Natural killer cell treated with Interleukin-12 subunit alpha and Interleukin-12 subunit beta and Interleukin-15 and Interleukin-18, amount 100 ng/mL, for 72 hours (primary cell): ENCODE data around the gene EPS8L1. TPM values are rescaled to one million over a fixed set of nuclear protein-coding genes. Genes with fewer than 3 reads are reported as not detected.

Source experiments
- ATAC-seq, 2 donors: fragments of 150-1000 bp; cut with Tn5 transposase in 1 of 2; sonication (Bioruptor Pico), chemical (Tn5 transposase) in 1 of 2; 2 replicates each; pipeline ENCODE4 v1.10.0; 2021
- DNase-seq: peaks from one replicate; pipeline ENCODE4 v3.0.0; 2022; ENCODE audit warnings: low spot score
- H3K27ac Mint-ChIP-seq, 2 donors: 1 replicate in 1 of 2; 2 replicates in 1 of 2; pipeline ENCODE4 v1.8.0; 2022; ENCODE audit warnings: mixed read lengths in 2 of 2, mild to moderate bottlenecking in 1 of 2, moderate library complexity in 1 of 2
- H3K27me3 Mint-ChIP-seq, 2 donors: 1 replicate in 1 of 2; 2 replicates in 1 of 2; pipeline ENCODE4 v1.8.0; 2022; ENCODE audit warnings: mixed read lengths in 2 of 2
- H3K36me3 Mint-ChIP-seq: one replicate; pipeline ENCODE4 v1.8.0; 2022; ENCODE audit warnings: mixed read lengths
- H3K4me1 Mint-ChIP-seq, 2 donors: 1 replicate in 1 of 2; 2 replicates in 1 of 2; pipeline ENCODE4 v1.8.0; 2022; ENCODE audit warnings: low read depth in 2 of 2, mixed read lengths in 2 of 2, mild to moderate bottlenecking in 1 of 2
- H3K4me3 Mint-ChIP-seq: one replicate; pipeline ENCODE4 v1.8.0; 2022; ENCODE audit warnings: mixed read lengths
- H3K9me3 Mint-ChIP-seq: 2 replicates; pipeline ENCODE4 v1.8.0; 2022; ENCODE audit warnings: mixed read lengths
- total RNA-seq, 2 donors: library from RNA; stranded (reverse); gene quantifications; one replicate each; pipeline ENCODE4 v1.2.3, GENCODE V29; 2022

EPS8L1 gene
- total RNA-seq, 2 donors from 2014 or later: 1.3 to 8.7 TPM

DNA sequence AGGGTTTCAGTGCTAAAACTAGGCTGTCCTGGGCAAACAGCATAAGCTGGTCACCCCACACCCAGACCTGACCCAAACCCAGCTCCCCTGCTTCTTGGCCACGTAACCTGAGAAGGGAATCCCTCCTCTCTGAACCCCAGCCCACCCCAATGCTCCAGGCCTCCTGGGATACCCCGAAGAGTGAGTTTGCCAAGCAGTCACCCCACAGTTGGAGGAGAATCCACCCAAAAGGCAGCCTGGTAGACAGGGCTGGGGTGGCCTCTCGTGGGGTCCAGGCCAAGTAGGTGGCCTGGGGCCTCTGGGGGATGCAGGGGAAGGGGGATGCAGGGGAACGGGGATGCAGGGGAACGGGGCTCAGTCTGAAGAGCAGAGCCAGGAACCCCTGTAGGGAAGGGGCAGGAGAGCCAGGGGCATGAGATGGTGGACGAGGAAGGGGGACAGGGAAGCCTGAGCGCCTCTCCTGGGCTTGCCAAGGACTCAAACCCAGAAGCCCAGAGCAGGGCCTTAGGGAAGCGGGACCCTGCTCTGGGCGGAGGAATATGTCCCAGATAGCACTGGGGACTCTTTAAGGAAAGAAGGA, 39.0 kb downstream of the EPS8L1 start:
- H3K4me1 Mint-ChIP-seq: peaks cover 24 to 34% of the 10 kb centered on the region in 2 donors
- ATAC-seq (no peak), DNase-seq (peak; percentile 34)
- no peaks in the 10 kb centered on the region for H3K27me3 Mint-ChIP-seq
- H3K36me3 Mint-ChIP-seq: peaks cover 9% of the 10 kb centered on the region
- H3K4me3 Mint-ChIP-seq: peak overlapping the region; percentile 100
- no peaks in the 10 kb centered on the region for H3K9me3 Mint-ChIP-seq
- H3K27ac Mint-ChIP-seq: no peak overlapping the region

DNA sequence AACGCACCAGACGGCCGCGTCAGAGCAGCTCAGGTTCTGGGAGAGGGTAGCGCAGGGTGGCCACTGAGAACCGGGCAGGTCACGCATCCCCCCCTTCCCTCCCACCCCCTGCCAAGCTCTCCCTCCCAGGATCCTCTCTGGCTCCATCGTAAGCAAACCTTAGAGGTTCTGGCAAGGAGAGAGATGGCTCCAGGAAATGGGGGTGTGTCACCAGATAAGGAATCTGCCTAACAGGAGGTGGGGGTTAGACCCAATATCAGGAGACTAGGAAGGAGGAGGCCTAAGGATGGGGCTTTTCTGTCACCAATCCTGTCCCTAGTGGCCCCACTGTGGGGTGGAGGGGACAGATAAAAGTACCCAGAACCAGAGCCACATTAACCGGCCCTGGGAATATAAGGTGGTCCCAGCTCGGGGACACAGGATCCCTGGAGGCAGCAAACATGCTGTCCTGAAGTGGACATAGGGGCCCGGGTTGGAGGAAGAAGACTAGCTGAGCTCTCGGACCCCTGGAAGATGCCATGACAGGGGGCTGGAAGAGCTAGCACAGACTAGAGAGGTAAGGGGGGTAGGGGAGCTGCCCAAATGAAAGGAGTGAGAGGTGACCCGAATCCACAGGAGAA, 39.9 kb downstream of the EPS8L1 start:
- Mint-ChIP-seq H3K9me3 (no peaks in the 10 kb centered on the region), H3K4me3 (peak overlapping the region; percentile 100), H3K27me3 (no peaks in the 10 kb centered on the region), H3K27ac (peak overlapping the region; percentile 91 to 96), H3K36me3 (peaks cover 9% of the 10 kb centered on the region), H3K4me1 (peaks cover 24 to 35% of the 10 kb centered on the region in 2 donors)
- DNase-seq (peak; percentile 56), ATAC-seq (no peak)

DNA sequence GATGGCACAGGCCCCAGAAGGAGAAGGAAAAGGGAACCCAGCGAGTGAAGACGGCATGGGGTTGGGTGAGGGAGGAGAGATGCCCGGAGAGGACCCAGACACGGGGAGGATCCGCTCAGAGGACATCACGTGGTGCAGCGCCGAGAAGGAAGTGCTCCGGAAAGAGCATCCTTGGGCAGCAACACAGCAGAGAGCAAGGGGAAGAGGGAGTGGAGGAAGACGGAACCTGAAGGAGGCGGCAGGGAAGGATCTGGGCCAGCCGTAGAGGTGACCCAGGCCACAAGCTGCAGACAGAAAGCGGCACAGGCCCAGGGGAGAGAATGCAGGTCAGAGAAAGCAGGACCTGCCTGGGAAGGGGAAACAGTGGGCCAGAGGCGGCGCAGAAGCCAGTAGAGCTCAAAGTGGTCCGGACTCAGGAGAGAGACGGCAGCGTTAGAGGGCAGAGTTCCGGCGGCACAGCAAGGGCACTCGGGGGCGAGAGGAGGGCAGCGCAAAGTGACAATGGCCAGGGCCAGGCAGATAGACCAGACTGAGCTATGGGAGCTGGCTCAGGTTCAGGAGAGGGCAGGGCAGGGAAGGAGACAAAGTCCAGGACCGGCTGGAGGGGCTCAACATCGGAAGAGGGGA, 40.7 kb downstream of the EPS8L1 start:
- Mint-ChIP-seq H3K4me1 (peaks cover 24 to 33% of the 10 kb centered on the region in 2 donors), H3K27ac (peak overlapping the region; percentile 91 to 96), H3K36me3 (peaks cover 9% of the 10 kb centered on the region), H3K9me3 (no peaks in the 10 kb centered on the region), H3K27me3 (no peaks in the 10 kb centered on the region), H3K4me3 (peak overlapping the region; percentile 100)
- peak; percentile 69 for DNase-seq
- peak; percentile 40 to 55 for ATAC-seq

DNA sequence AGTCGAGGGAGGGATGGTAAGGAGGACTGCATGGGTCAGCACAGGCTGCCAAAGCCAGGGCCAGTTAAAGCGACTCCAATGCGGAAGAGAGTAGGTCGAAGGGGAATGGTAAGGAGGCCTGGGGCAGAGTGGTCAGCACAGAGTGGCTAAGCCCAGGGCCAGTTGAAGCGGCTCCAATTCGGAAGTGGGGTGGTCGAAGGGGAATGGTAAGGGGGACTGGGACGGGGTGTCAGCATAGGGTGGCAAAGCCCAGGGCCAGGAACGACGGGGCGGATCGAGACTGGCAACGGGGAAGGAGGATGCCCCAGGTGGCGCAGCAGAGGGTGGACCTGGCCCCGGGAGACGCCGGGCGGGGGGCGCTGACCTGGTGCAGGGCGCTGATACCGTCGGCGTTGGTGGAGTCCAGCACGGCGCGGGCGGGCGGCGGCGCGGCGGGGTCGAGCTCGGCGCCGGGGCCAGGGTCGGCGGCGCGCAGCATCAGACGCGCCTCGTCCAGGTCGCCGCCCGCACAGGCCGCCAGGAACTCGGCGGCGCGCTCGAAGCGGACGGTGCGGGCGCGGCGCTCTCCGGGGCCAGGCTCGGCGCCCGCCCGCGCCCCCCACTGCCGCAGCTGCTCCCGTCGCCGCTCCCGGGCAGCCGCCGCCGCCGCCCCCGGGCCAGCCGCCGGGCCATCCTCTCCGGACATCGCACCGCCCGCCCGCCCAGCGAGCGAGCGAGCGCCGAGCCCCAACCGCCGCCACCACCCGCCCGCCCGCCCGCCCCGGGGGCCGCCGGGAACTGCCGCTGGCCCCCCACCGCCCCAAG, 41.4 kb downstream of the EPS8L1 start, which contains the start of gene PPP1R12C:
Gene PPP1R12C (minus strand): TSS at position 779 of the 804 bp plus-strand sequence. CDS start 94 bp downstream, at position 685.
- Mint-ChIP-seq H3K27ac (peak within 1 kb of the TSS; percentile 91 to 96), H3K9me3 (no peaks in the 10 kb centered on the region), H3K4me3 (peak within 1 kb of the TSS; percentile 100), H3K27me3 (no peaks in the 10 kb centered on the region), H3K36me3 (peaks cover 9% of the 10 kb centered on the region), H3K4me1 (peaks cover 24 to 33% of the 10 kb centered on the region in 2 donors)
- DNase-seq: no peak
- no peak for ATAC-seq

- H3K4me1 Mint-ChIP-seq: peaks cover 24 to 33% of the 10 kb centered on the region in 2 donors
- ATAC-seq: peak; percentile 97 to 99
Measured at GRCh38 chr19:55117663-55118391, 42.2 kb downstream of the EPS8L1 start.

DNA sequence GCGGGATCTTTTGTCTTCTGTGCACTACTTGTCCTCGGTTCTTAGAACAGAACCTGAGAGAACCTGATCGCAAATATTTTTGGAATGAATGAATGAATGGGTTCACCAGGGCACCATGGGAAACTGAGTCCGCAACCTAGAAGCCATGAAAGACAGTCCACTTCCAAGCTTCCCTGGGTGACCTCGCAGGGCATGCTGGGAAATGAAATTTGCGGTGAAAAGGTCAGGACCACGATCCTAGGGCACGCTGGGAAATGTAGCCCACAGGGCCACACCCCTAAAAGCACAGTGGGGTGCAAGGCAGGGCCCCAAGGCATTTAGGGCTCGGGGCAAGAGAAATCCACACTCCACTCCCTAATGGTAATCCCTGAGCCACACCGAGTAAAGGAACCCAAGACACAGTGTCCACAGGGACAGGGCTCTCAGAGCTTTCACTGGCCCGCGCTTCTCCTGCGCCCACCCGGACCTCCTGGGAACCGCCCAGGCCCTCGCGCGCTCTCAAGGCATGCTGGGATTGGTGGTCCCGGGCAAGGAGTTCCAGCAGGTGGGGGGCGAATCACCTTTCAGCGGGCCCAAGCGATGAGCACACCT, 42.8 kb downstream of the EPS8L1 start:
- DNase-seq: peak; percentile 54
- peak overlapping the region; percentile 99 for H3K4me3 Mint-ChIP-seq
- peaks cover 10% of the 10 kb centered on the region in 2 donors for H3K27me3 Mint-ChIP-seq
- no peak for ATAC-seq
- H3K4me1 Mint-ChIP-seq: peaks cover 24 to 33% of the 10 kb centered on the region in 2 donors
- H3K36me3 Mint-ChIP-seq: peaks cover 9% of the 10 kb centered on the region
- H3K27ac Mint-ChIP-seq: peak overlapping the region; percentile 91 to 96
- no peaks in the 10 kb centered on the region for H3K9me3 Mint-ChIP-seq

More at GRCh38 chr19:55117663-55118391, 42.2 kb downstream of the EPS8L1 start:
- peak; percentile 99 for DNase-seq
- Mint-ChIP-seq H3K27me3 (peaks cover 4% of the 10 kb centered on the region in 2 donors), H3K27ac (peak overlapping the region; percentile 91 to 96), H3K36me3 (peaks cover 9% of the 10 kb centered on the region), H3K9me3 (no peaks in the 10 kb centered on the region), H3K4me3 (peak overlapping the region; percentile 99)

- peaks cover 24 to 33% of the 10 kb centered on the region in 2 donors for H3K4me1 Mint-ChIP-seq
- ATAC-seq: no peak
- no peak for DNase-seq
- no peak overlapping the region for H3K27ac Mint-ChIP-seq
- peaks cover 16% of the 10 kb centered on the region in 2 donors for H3K27me3 Mint-ChIP-seq
- peak overlapping the region; percentile 70 for H3K4me3 Mint-ChIP-seq
- H3K36me3 Mint-ChIP-seq: peaks cover 9% of the 10 kb centered on the region
- H3K9me3 Mint-ChIP-seq: no peaks in the 10 kb centered on the region
Measured at GRCh38 chr19:55119053-55119452, 43.4 kb downstream of the EPS8L1 start.

GRCh38 chr19:55131421-55131820, 55.8 kb downstream of the EPS8L1 start:
- Mint-ChIP-seq H3K27ac (no peak overlapping the region), H3K4me3 (no peak overlapping the region), H3K9me3 (no peaks in the 10 kb centered on the region), H3K27me3 (peaks cover 31 to 42% of the 10 kb centered on the region in 2 donors), H3K4me1 (no peaks in the 10 kb centered on the region), H3K36me3 (no peaks in the 10 kb centered on the region)
- peak; percentile 20 for DNase-seq
- ATAC-seq: no peak

DNA sequence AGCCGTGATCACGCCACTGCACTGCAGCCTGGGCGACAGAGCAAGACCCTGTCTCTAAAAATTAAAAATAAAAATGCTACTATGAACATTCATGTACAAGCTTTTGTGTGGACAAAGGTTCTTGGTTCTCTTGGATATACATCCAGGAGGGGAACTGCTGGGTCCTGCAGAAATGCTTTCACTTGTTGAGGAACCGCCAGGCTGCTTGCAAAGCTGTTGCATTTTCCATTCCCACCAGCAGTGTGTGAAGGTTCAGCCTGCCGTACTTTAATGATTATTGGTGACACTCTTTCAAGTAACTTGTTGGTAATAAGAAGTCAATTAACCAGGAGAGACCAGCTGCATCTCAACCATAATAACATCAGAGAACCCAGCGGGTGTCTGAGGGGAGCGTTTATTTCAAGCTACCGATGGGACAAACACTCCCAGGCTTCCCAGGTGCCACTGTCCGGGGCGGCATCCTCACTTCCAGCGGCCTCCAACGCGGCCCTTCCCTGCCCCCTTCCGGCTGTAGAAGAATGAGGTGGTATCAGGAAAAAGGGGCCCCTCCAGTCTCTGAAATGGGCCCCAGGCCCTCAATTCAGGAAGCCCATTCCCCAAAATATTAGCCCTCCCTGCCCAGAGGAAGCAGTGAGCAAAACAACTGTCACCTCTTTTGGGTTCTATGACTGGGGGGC, 56.9 kb downstream of the EPS8L1 start:
- H3K4me1 Mint-ChIP-seq: no peaks in the 10 kb centered on the region
- H3K27ac Mint-ChIP-seq: no peak overlapping the region
- H3K27me3 Mint-ChIP-seq: peaks cover 22 to 31% of the 10 kb centered on the region in 2 donors
- ATAC-seq (no peak), DNase-seq (peak; percentile 60)
- no peak overlapping the region for H3K4me3 Mint-ChIP-seq
- H3K9me3 Mint-ChIP-seq: no peaks in the 10 kb centered on the region
- H3K36me3 Mint-ChIP-seq: no peaks in the 10 kb centered on the region

DNA sequence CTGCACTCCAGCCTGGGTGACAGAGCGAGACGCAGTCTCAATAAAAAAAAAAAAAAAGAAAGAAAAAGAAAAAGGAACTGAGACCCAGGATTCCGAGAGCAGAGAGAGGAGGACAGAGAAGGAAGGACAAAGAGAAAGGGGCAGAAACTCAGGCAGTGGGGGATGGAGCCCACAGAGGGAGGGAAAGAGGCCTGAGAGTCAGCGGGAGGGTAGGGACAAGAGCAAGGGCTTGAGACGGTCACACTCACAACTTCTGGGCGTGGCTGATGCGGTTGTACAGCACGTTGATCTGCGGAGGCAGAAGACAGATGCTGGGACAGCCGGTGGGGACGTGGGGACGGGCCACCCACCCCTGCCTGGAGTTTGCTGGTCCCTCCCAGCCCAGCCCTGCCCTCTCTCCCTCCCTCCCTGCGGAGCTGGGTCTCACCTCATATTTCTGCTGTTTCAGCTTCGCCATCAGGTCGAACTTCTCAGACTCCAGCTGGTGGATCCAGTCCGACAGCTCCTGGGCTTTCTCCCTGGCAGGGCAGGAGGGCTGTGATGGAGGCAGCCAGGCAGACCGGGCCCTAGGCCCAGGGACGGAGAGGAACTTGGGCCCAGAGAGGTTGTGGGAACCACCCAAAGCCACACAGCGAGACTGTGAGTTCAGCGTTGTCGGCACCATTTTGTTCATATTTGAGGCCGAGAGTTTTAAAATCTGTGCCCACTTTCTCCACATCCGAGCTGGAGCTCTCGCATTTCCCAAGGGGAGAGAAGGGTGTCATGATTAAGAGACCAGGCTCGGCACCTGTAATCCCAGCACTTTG, 58.2 kb downstream of the EPS8L1 start:
- H3K36me3 Mint-ChIP-seq: no peaks in the 10 kb centered on the region
- no peaks in the 10 kb centered on the region for H3K4me1 Mint-ChIP-seq
- ATAC-seq (no peak), DNase-seq (peak; percentile 25)
- no peak overlapping the region for H3K27ac Mint-ChIP-seq
- H3K27me3 Mint-ChIP-seq: peaks cover 16 to 22% of the 10 kb centered on the region in 2 donors
- H3K9me3 Mint-ChIP-seq: no peaks in the 10 kb centered on the region
- no peak overlapping the region for H3K4me3 Mint-ChIP-seq

- no peak overlapping the region for H3K4me3 Mint-ChIP-seq
Measured at GRCh38 chr19:55134736-55135135, 59.1 kb downstream of the EPS8L1 start.

More at GRCh38 chr19:55134736-55135135, 59.1 kb downstream of the EPS8L1 start:
- Mint-ChIP-seq H3K36me3 (no peaks in the 10 kb centered on the region), H3K27me3 (peaks cover 12 to 15% of the 10 kb centered on the region in 2 donors), H3K9me3 (no peaks in the 10 kb centered on the region), H3K27ac (no peak overlapping the region), H3K4me1 (no peaks in the 10 kb centered on the region)
- DNase-seq (no peak), ATAC-seq (no peak)
